ENCODE measurements around the gene PUS1.

The PUS1 gene

DNA sequence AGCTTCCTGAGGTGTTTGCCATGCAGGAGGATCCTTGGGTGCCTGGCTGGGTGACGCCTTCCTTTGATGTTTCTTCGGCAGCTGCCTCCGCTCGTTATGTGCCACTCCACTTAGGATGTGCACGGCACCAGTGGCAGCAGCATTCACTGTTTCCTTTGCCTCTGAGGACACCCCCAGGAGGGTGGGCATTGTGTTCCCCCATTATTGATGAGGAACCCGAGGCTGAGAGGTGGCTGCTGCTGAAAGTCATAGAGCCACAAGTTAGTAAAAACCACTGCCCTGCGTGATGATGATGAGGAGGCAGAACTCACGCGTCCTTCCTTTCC lies 61.9 kb downstream of the PUS1 start:
- no peaks in the 10 kb centered on the region for H3K4me1 ChIP-seq (ENCODE audit: insufficient read depth, poor library complexity, severe bottlenecking)
- H3K27ac ChIP-seq (ENCODE audit: poor library complexity, severe bottlenecking): no peak overlapping the region
- TF ChIP-seq, protein P1, sequence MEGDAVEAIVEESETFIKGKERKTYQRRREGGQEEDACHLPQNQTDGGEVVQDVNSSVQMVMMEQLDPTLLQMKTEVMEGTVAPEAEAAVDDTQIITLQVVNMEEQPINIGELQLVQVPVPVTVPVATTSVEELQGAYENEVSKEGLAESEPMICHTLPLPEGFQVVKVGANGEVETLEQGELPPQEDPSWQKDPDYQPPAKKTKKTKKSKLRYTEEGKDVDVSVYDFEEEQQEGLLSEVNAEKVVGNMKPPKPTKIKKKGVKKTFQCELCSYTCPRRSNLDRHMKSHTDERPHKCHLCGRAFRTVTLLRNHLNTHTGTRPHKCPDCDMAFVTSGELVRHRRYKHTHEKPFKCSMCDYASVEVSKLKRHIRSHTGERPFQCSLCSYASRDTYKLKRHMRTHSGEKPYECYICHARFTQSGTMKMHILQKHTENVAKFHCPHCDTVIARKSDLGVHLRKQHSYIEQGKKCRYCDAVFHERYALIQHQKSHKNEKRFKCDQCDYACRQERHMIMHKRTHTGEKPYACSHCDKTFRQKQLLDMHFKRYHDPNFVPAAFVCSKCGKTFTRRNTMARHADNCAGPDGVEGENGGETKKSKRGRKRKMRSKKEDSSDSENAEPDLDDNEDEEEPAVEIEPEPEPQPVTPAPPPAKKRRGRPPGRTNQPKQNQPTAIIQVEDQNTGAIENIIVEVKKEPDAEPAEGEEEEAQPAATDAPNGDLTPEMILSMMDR (IDR thresholded peaks at IDR 0.05; ENCODE audit: poor library complexity, severe bottlenecking): no peak
- H3K9me3 ChIP-seq (ENCODE audit: severe bottlenecking): no peaks in the 10 kb centered on the region
- no peaks in the 10 kb centered on the region for H3K27me3 ChIP-seq (ENCODE audit: insufficient read depth, poor library complexity, severe bottlenecking)
- H3K4me3 ChIP-seq (ENCODE audit: severe bottlenecking): no peak overlapping the region
- H3K36me3 ChIP-seq (ENCODE audit: low read depth): peaks cover 71% of the 10 kb centered on the region
- no peak for ATAC-seq (ENCODE audit: low read depth)
- no peak for DNase-seq (ENCODE audit: low spot score)

DNA sequence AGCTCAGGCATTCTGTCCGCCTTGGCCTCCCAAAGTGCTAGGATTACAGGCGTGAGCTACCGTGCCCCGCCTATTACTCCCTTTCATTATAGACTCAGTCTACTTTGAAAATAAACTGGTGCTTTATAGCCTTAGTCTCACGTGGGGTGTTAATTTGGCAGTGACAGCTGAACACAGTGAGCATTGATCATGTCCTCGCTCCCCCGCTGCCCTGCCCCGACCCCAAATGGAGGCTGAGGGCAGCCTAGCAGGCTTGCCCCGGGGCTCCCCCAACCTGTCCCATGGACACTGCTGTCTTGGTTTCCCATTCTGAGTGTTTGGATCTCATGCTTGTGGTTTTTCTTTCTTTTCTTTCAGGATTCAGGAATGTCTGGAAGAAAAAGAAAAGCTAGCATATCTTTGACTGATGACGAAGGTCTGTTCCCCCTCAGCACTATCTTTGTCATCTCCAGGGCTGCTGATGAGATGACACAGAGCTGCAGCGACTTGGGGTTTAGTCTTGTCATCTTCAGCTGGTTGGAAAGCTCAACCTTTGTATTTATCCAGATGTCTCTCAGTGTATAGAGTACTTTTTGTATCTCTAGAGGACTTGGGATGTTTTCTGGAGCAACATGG lies 62.8 kb downstream of the PUS1 start:
- H3K27me3 ChIP-seq (ENCODE audit: insufficient read depth, poor library complexity, severe bottlenecking): no peaks in the 10 kb centered on the region
- H3K36me3 ChIP-seq (ENCODE audit: low read depth): peaks cover 65% of the 10 kb centered on the region
- no peak overlapping the region for H3K4me3 ChIP-seq (ENCODE audit: severe bottlenecking)
- H3K9me3 ChIP-seq (ENCODE audit: severe bottlenecking): no peaks in the 10 kb centered on the region
- no peaks in the 10 kb centered on the region for H3K4me1 ChIP-seq (ENCODE audit: insufficient read depth, poor library complexity, severe bottlenecking)
- DNase-seq (ENCODE audit: low spot score) (no peak), ATAC-seq (ENCODE audit: low read depth) (no peak)
- TF ChIP-seq, protein P1 (IDR thresholded peaks at IDR 0.05; ENCODE audit: poor library complexity, severe bottlenecking): no peak
- H3K27ac ChIP-seq (ENCODE audit: poor library complexity, severe bottlenecking): no peak overlapping the region

DNA sequence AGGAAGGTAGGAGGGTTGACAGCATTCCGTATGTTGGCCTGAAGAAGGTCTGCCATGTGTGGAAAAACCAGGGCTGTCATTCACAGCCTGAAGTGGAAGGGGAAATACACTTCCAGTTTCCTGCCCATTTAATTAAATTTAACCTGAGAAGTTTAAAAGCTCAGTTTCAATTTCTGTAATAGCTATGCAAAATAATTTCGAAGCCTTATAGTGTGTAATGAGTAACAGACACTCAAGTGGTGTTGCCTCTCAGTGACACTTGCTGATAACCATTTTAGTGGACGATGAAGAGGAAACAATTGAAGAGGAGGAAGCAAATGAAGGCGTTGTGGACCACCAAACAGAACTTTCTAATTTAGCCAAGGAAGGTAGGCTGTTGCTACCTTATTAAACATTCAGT lies 65.5 kb downstream of the PUS1 start:
- Histone ChIP-seq H3K27me3 (ENCODE audit: insufficient read depth, poor library complexity, severe bottlenecking) (no peaks in the 10 kb centered on the region), H3K4me3 (ENCODE audit: severe bottlenecking) (no peak overlapping the region), H3K27ac (ENCODE audit: poor library complexity, severe bottlenecking) (no peak overlapping the region), H3K36me3 (ENCODE audit: low read depth) (peaks cover 53% of the 10 kb centered on the region), H3K4me1 (ENCODE audit: insufficient read depth, poor library complexity, severe bottlenecking) (no peaks in the 10 kb centered on the region), H3K9me3 (ENCODE audit: severe bottlenecking) (no peaks in the 10 kb centered on the region)
- DNase-seq (ENCODE audit: low spot score) (no peak), ATAC-seq (ENCODE audit: low read depth) (no peak)
- TF ChIP-seq, protein P1 (IDR thresholded peaks at IDR 0.05; ENCODE audit: poor library complexity, severe bottlenecking): no peak

Data from RWPE2 (cell line).